Hippocampal formation (tissue), 2 donors: Measurements from ENCODE around the gene CACNB4.

Experiments
- DNase-seq, 2 donors: peaks; one replicate each; lab custom pipeline; 2025; lab: John Stamatoyannopoulos, UW

Gene CACNB4

GRCh38 chr2:151786483-151786882, 312.4 kb downstream of the CACNB4 start:
- no peak for DNase-seq

- DNase-seq = no peak
Observed at GRCh38 chr2:151786077-151786476, 312.8 kb downstream of the CACNB4 start.

GRCh38 chr2:151783133-151783520, 315.7 kb downstream of the CACNB4 start:
- no peak for DNase-seq
